HepG2 (cell line): ENCODE measurements around the gene IRAK2. TPM values are rescaled to one million over a fixed set of nuclear protein-coding genes. Genes with fewer than 3 reads are reported as not detected.

Source experiments
- ATF5 ChIP-seq: sonication (generic); formaldehyde crosslinking; IDR thresholded peaks from 2 replicates; pipeline ENCODE4 v1.4.0; 2020; ENCODE audit warnings: mild to moderate bottlenecking, low read depth, missing genetic modification reagents
- CHCHD3 ChIP-seq: sonication (generic); formaldehyde crosslinking; IDR thresholded peaks from 2 replicates; pipeline ENCODE4 v1.8.0; 2022; ENCODE audit warnings: mild to moderate bottlenecking, missing genetic modification reagents, moderate library complexity
- E2F2 ChIP-seq: sonication (generic); formaldehyde crosslinking; IDR thresholded peaks from 2 replicates; pipeline ENCODE4 v1.4.0; 2020; ENCODE audit warnings: missing genetic modification reagents, borderline replicate concordance
- IRF9 ChIP-seq: sonication (generic); formaldehyde crosslinking; IDR thresholded peaks from 2 replicates; pipeline ENCODE4 v1.8.0; 2022; ENCODE audit warnings: missing genetic modification reagents, mild to moderate bottlenecking, borderline replicate concordance
- NFIB ChIP-seq: sonication (generic); formaldehyde crosslinking; IDR thresholded peaks from 2 replicates; pipeline ENCODE4 v1.9.0; 2021; ENCODE audit warnings: missing genetic modification reagents, mild to moderate bottlenecking, borderline replicate concordance
- POLR2AphosphoS5 ChIP-seq: IDR thresholded peaks from 2 replicates; pipeline ENCODE4 v1.6.1; 2012; ENCODE audit warnings: low read depth, low read length
- RAD21 ChIP-seq: fragments of 450-650 bp; formaldehyde crosslinking; IDR thresholded peaks from 2 replicates; pipeline ENCODE4 v1.5.0; 2020; ENCODE audit warnings: mild to moderate bottlenecking
- SOX13 ChIP-seq, 3 experiments: fragments of 450-650 bp in 1 of 3; sonication (generic) in 1 of 3; formaldehyde crosslinking in 1 of 3; IDR thresholded peaks in 2 of 3; conservative IDR thresholded peaks in 1 of 3; 2 replicates each; pipeline versions ENCODE4 v1.5.0 to v1.6.1; 2016 to 2020; ENCODE audit warnings: antibody characterized with exemption in 1 of 3, mild to moderate bottlenecking in 1 of 3, missing compliant biosample characterization in 1 of 3, missing genetic modification reagents in 1 of 3, moderate library complexity in 1 of 3
- ZBTB20 ChIP-seq: sonication (generic); formaldehyde crosslinking; IDR thresholded peaks from 2 replicates; pipeline ENCODE4 v1.8.1; 2023; ENCODE audit warnings: missing genetic modification reagents, low read depth, mild to moderate bottlenecking, borderline replicate concordance
- ZBTB4 ChIP-seq: sonication (generic); formaldehyde crosslinking; IDR thresholded peaks from 2 replicates; pipeline ENCODE4 v1.4.0; 2020; ENCODE audit warnings: missing genetic modification reagents, mild to moderate bottlenecking, borderline replicate concordance
- ZBTB8A ChIP-seq: sonication (generic); formaldehyde crosslinking; IDR thresholded peaks from 2 replicates; pipeline ENCODE4 v1.4.0; 2020; ENCODE audit warnings: mild to moderate bottlenecking, low read depth, missing genetic modification reagents, borderline replicate concordance
- ZFP36L2 ChIP-seq: sonication (generic); formaldehyde crosslinking; IDR thresholded peaks from 2 replicates; pipeline ENCODE4 v1.4.0; 2020; ENCODE audit warnings: missing genetic modification reagents
- ZMAT3 ChIP-seq: sonication (generic); formaldehyde crosslinking; conservative IDR thresholded peaks from 2 replicates; pipeline ENCODE4 v1.7.0; 2021; ENCODE audit warnings: missing genetic modification reagents
- ZNF3 ChIP-seq: IDR thresholded peaks from 2 replicates; pipeline ENCODE4 v1.7.0; 2017; ENCODE audit warnings: inconsistent platforms
- polyA plus RNA-seq, 8 experiments: library from polyadenylated mRNA; depleted of rRNA in 3 of 8; stranded (reverse) in 7 of 8; unstranded in 1 of 8; fragments of >200 nt; fragmentation: Illumina TruSeq in 4 of 8; extraction: Trizol in 4 of 8; gene quantifications; 2 replicates each; pipeline versions ENCODE4 v1.2.1 to v1.2.3, GENCODE V29; 2011 to 2016; ENCODE audit warnings: low read depth in 4 of 8, missing spikeins in 1 of 8, mixed read lengths in 1 of 8; ENCODE audit not compliant: insufficient read depth in 1 of 8
- total RNA-seq, 5 experiments: library from RNA; depleted of rRNA; stranded (reverse); fragments of >200 nt; fragmentation: Illumina TruSeq; extraction: Trizol; gene quantifications; 2 replicates each; pipeline ENCODE4 v1.2.3, GENCODE V29; 2016; ENCODE audit warnings: low read depth in 1 of 5
- TF ChIP-seq, protein P1 (sequence below): sonication (generic); formaldehyde crosslinking; IDR thresholded peaks from 2 replicates; pipeline ENCODE4 v1.4.0; 2020; ENCODE audit warnings: low read depth, mild to moderate bottlenecking, missing genetic modification reagents
- TF ChIP-seq, protein P2 (sequence below): sonication (generic); formaldehyde crosslinking; IDR thresholded peaks from 2 replicates; pipeline ENCODE4 v1.5.0; 2020; ENCODE audit warnings: missing genetic modification reagents

Gene IRAK2
- total and polyA plus RNA-seq, 2 of the 13 experiments (the other 11 are each of a cell fraction or from before 2014, with no cell fraction given) = 13.1 to 23.3 TPM

GRCh38 chr3:10292505-10293419, 128.0 kb downstream of the IRAK2 start, which contains the start of gene GHRL (continued):
- TF ChIP-seq ZMAT3 (CRISPR knock-in tag) (no peak), E2F2 (CRISPR knock-in tag) (no peak), ZBTB20 (CRISPR knock-in tag) (no peak), CHCHD3 (CRISPR knock-in tag) (no peak), ZFP36L2 (CRISPR knock-in tag) (no peak), ATF5 (CRISPR knock-in tag) (no peak), SOX13 (IDR thresholded peaks at IDR 0.05) (no peak), SOX13 (CRISPR knock-in tag; conservative IDR thresholded peaks at IDR 0.05 in 1 of 2, IDR thresholded peaks at IDR 0.05 in 1 of 2) (peak in 1 of 2 experiments; percentile 78; a peak in 2 of 4 replicates), NFIB (CRISPR knock-in tag) (no peak), IRF9 (CRISPR knock-in tag) (no peak), ZNF3 (CRISPR knock-in tag) (no peak), POLR2AphosphoS5 (no peak), ZBTB4 (CRISPR knock-in tag) (0 out of 2 replicates have a peak, but pooled peaks have one; percentile 26), RAD21 (CRISPR knock-in tag) (no peak), ZBTB8A (CRISPR knock-in tag) (no peak)
- TF ChIP-seq, protein P1, sequence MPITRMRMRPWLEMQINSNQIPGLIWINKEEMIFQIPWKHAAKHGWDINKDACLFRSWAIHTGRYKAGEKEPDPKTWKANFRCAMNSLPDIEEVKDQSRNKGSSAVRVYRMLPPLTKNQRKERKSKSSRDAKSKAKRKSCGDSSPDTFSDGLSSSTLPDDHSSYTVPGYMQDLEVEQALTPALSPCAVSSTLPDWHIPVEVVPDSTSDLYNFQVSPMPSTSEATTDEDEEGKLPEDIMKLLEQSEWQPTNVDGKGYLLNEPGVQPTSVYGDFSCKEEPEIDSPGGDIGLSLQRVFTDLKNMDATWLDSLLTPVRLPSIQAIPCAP (CRISPR knock-in tag) = no peak
- TF ChIP-seq, protein P2, sequence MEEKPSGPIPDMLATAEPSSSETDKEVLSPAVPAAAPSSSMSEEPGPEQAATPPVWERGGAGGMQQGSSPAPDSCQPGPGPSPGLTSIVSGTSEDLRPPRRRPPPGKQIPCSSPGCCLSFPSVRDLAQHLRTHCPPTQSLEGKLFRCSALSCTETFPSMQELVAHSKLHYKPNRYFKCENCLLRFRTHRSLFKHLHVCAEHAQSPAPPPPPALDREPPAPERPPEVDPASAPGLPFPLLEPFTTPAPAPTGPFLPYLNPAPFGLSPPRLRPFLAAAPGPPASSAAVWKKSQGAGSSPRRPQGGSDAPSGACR (CRISPR knock-in tag) = no peak
